Measurements from ENCODE around the gene KIF3B.
"Not testable (repeated sequence)": the region's sequence is repeated elsewhere in the genome, so short reads cannot be mapped to it uniquely, and the experiment has no call there.

Gene KIF3B

DNA sequence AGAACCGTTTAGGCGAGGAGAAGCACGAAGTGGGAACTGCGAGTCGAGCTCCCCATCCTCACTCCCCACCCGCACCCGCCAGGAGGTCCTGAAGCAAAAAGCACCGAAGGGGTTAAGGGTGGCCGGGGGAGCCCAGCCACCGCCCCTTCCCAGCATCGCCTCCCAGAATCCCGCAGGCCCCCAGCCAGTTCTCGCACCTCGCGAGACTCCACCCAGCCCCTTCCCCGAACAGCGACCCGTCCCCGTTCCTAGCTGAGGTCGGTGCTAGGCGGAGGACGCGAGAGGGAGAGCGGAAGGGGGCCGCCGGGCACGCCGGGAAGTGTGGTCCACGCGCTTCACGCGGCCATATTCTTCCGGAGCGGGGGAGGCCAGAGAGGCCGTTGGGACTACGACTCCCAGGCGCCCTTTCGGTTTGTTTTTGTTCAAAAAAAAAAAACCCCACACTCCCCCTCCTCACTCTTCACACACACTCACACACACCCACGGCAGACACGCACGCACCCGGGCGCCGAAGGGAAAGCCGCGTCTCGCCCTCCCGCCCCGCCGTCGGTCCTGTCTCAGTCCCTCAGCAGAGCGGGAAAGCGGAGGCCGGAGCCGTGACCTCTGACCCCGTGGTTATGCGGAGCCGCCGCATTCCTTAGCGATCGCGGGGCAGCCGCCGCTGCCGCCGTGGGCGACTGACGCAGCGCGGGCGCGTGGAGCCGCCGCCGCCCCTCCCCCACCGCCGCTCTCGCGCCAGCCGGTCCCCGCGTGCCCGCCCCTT, 80.6 kb downstream of the KIF3B start, which contains the start of gene ASXL1:
TSS of gene ASXL1 (plus strand) at position 463 of the 763 bp plus-strand sequence. CDS start 445 bp downstream, outside the sequence.
- peak; percentile 91 to 94 for DNase-seq

DNA sequence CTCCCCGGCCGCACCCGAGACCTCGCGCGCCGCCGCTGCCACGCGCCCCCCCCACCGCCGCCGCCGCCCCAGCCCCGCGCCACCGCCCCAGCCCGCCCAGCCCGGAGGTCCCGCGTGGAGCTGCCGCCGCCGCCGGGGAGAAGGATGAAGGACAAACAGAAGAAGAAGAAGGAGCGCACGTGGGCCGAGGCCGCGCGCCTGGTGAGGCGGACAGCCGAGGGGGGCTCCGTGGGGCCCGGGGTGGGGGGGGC, 81.1 kb downstream of the KIF3B start:
- DNase-seq: no peak

GRCh38 chr20:32358883-32359632, 81.6 kb downstream of the KIF3B start:
- peak in 1 of 2 experiments; percentile 24 for DNase-seq

GRCh38 chr20:32359633-32360332, 82.3 kb downstream of the KIF3B start:
- DNase-seq: no peak

GRCh38 chr20:32360333-32360634, 82.8 kb downstream of the KIF3B start:
- no peak for DNase-seq

GRCh38 chr20:32362901-32363364, 85.5 kb downstream of the KIF3B start:
- no peak for DNase-seq

DNA sequence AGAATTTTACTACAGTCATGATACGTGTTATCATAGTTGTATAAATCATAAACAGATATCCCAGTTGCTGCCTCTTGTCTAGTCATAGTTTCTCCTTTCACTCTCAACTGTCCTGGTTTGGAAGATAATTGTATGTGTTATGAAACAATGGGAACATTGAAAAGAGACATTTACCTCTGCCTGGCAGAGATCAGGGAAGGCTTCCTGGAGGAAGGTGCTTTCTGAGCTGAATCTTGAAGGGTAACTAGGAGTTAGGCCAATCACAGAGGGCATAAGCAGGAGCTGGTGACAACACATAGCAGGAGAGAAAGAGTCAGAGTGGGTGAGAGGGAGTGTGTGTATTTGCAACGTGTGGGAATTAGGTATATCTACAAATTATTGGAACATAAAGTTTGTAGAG, 86.0 kb downstream of the KIF3B start:
- DNase-seq: no peak

- no peak for DNase-seq
Observed at GRCh38 chr20:32364554-32365208, 87.2 kb downstream of the KIF3B start.

DNA sequence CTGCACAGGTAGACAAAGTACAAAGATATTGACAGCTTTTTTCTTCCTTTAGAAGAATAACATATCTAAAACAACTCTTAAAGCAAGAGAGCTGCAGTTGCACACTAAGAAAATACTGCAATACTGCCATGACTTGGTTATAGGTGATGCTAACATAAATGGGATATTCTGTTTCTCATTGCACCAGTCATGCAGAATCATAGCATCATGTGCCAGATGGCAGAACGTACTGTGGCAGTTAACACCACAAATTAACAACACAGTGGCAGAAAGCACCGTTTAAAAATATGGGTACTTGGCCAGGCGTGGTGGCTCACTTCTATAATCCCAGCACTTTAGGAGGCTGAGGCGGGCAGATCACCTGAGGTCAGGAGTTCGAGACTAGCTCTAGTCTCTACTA, 88.1 kb downstream of the KIF3B start:
- DNase-seq: no peak

DNA sequence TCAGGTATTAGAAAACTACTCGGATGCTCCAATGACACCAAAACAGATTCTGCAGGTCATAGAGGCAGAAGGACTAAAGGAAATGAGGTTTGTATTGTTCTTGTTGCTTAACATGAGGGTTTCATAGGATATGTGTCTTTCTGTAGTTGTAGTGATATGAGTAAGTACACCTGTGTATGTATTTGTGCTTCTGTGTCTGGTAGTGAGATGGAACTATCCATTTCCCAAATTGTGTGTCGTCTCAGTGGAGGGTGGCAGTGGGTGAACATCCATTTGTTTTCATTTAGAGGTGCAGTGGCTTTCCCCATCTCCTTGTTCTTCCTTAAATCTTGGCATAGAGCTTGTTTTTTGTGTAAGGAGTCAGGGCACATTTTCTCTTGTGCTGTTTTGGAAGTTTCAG, 88.9 kb downstream of the KIF3B start:
- no peak for DNase-seq

DNA sequence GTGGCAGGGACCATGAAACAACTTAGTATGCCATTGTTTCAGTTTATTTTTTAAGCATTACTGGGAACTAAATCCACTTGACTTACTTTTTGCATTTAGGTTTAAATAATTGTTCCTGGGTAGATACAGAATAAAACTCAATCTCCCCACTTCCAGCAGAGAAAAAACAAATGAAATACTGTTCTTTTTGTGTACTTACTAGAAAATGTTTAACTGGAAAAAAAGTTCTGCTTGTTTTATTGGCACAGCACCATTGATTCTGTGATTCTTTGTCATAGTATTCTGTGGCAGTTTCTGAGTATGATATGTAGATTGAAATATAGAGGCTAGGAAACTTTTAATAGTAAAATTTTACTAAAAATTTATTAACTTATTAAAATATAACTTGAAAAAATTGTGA, 90.9 kb downstream of the KIF3B start:
- no peak for DNase-seq

DNA sequence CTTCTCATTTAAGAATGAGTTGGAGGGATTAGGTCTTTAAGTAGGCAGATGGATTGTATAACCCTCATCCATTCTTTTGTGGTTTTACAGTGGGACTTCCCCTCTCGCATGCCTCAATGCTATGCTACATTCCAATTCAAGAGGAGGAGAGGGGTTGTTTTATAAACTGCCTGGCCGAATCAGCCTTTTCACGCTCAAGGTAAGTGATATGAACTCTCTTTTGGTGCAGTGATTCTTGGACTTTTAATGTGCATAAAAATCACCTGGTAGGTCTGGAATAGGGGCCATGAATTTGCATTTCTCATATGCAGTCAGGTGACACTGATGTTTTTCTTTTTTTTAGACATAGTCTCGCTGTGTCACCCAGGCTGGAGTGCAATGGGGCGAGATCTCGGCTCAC, 91.5 kb downstream of the KIF3B start:
- no peak for DNase-seq

DNA sequence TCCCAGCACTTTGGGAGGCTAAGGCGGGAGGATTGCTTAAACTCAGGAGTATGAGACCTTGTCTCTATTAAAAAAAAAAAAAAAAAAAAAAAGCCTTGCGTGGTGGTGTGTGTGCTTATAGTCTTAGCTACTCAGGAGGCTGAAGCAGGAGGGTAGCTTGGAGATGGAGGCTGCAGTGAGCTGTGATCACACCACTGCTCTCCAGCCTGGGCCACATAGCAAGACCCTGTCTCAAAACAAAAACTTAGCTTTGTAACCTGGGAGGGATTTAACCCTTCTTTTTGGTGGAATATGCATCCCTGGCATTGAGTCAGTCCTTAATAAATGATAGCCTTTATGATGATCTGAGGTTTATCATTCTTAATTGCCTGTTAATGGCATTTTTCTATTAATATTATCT, 93.4 kb downstream of the KIF3B start:
- no peak for DNase-seq

- DNase-seq: no peak
Observed at GRCh38 chr20:32378461-32378860, 101.0 kb downstream of the KIF3B start.

GRCh38 chr20:32380037-32380436, 102.6 kb downstream of the KIF3B start:
- not testable (repeated sequence) for DNase-seq

- DNase-seq: no peak
Observed at GRCh38 chr20:32380745-32381144, 103.3 kb downstream of the KIF3B start.

GRCh38 chr20:32382102-32382950, 104.9 kb downstream of the KIF3B start:
- no peak for DNase-seq

DNA sequence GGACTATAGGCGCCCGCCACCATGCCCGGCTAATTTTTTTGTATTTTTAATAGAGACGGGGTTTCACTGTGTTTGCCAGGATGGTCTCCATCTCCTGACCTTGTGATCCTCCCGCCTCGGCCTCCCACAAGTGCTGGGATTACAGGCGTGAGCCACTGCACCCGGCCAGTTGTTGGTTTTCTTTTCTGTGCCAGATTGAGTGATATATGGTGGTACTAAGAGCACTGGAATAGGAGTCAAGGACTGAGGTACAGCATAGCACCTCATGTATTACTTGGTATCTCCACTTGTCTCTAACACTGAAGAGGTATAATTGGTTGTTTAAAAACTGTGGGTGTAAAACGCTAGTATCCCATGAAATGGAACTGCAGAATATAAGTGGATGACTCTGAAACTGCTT, 106.0 kb downstream of the KIF3B start:
- DNase-seq: not testable (repeated sequence)
